ENCODE measurements around the gene SYCP3.
"Not testable (repeated sequence)": the region's sequence is repeated elsewhere in the genome, so short reads cannot be mapped to it uniquely, and the experiment has no call there.

The SYCP3 gene

DNA sequence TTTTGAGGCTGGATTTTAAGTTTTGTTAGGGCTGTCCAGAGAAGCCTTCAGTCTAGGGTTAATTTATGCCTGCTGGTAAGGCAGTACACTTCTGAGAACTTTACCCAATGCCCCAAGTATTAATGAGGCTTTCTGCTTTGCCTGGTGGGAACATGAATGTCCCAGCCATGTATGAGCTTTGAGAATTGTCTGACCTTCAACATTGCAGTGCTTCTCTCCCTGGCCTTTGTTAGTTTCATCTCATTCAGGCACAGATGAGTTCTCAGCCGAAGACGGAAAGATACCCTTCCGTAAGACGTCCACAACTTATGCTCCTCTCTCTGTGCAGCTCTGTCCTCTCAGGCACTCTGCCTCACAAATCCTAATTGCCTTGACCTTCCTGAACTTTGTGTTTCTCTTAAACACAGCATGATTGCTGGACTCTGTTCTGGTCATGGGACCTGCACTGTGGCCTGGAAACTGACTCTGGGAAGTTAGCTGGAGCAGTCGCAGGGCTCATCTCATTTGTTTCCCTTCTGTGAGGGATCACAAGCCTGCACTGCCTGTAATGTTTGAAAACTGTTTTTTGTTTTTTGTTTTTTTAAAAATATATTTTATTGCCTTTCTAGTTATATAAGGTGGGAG, 26.1 kb downstream of the SYCP3 start:
- DNase-seq (ENCODE audit: low spot score), result no peak

DNA sequence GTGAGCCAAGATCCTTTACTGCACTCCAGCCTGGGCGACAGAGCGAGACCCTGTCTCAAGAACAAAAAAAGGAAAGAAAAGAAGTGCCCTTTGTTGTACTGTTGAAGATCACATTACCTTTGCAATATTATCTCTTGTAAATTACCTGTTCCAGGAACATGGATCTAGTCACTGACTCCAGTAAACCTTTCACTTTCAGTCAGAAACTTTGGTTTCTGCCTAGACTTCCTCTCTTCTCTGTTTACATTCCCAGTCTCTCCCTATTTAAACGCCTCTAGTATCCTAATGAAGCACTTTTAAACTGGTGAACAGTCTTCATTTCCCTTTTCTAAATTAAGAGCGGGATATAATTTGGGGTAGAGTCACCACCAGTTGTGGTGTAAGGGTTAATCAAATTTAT, 29.0 kb downstream of the SYCP3 start:
- DNase-seq (ENCODE audit: low spot score), result no peak

- DNase-seq (ENCODE audit: low spot score), result no peak
Observed at GRCh38 chr12:101707131-101707782, 32.0 kb downstream of the SYCP3 start.

GRCh38 chr12:101706403-101706802, 32.9 kb downstream of the SYCP3 start:
- DNase-seq (ENCODE audit: low spot score), result no peak

DNA sequence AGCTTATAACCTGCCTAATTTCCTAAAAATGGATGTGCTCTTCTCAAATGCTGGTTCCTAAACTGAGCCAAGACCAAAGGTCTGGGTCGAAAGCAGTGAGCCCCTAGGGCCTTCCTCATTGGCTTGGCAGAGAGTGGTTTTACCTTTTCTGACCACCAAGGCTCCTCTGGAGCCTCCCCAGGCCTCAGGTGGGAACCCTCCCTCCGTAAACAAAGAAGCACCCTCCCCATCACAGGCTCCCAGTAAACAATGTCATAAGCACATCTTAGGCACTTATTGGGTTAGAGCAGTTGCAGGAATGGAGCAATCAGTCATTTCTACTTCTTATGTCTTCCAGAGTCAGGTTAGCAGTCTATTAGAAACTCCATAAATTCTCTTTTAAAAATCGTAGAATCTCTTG, 35.8 kb downstream of the SYCP3 start:
- no peak for DNase-seq (ENCODE audit: low spot score)

DNA sequence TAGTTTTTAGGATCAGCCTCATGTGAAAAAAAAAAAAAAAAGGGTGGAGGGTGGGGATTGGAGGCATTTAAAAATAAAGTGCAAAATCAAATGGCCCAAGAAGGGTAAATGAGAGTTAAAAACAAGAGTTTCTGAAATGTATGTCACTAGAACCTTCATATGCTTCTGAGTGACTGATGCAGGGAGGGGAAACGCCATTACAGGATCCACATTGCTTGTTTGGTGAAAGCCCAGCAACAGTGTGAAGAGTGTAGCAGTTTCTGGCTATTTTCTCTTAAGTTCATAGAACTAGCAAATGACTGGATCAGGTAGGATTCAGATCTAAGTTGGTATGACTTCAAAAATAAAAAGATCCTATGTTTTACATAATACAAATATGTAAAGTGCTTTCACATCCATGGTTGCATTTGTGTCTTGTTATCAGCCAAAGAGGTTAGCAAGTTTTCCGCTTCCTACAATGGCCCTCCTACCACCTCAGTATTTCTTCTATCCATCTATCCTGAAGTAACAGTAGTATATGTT, 38.9 kb downstream of the SYCP3 start:
- DNase-seq (ENCODE audit: low spot score), result no peak

DNA sequence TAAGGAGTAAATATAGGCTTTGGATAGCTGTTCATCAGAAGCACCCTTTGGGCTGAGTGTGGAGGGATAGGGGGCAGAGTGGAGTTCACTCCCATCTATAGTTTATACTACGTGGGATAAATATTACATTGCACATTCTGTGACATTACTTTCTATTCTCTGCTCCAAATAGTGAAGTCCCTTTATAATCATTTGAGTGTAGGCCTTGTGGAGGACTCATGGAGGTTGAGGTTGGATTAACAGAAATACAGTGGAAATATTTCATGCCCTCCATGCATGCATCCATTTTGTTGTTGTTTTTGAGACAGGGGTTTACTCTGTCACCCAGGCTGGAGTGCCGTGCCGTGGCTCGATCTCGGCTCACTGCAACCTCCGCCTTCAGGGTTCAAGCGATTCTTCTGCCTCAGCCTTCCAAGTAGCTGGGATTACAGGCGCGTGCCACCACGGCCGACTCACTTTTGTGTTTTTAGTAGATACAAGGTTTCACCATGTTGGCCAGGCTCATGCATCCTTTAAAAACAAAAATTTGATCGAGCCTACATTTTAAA, 40.4 kb downstream of the SYCP3 start:
- DNase-seq (ENCODE audit: low spot score), result peak; percentile 29

GRCh38 chr12:101697930-101698799, 41.1 kb downstream of the SYCP3 start:
- peak; percentile 32 for DNase-seq (ENCODE audit: low spot score)

DNA sequence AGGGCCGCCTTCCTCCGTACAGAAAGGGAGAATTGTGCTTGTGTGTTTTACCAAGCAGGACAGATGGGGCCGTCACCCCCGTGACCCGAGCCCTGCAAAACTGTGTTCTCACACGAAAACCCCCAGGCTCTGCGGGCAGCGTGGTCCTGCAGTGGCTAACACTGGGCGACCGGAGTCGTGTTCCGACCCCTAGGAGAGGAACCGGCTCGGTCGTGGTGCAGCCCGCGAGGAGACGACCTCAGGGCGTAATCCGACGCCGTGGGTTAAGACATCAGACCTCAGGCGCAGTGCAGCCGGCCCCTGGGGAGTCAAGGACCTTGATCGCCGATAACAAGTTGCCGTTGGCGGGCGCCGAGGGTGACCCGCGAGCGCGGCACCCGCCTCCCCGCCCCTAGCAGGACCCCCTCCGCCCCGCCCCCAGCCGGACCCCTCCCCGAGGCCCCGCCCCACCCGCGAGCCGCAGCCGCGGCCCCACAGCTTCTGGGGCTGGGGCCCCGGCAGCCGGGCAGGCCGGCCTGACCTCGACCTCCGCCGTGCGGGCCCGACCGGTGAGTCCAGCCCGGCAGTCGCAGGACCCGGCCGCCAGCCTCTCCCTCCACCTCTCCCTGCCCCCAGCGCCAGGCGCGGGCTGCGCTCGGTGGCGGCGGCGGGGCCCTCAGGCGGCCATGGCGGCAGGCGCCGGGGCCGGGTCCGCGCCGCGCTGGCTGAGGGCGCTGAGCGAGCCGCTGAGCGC, 41.9 kb downstream of the SYCP3 start, which contains the start of gene CHPT1:
Gene CHPT1, plus strand, starts transcription at position 444 of the 733 bp plus-strand sequence. Its CDS starts 222 bp downstream, at position 666.
- peak; percentile 28 for DNase-seq (ENCODE audit: low spot score)

DNA sequence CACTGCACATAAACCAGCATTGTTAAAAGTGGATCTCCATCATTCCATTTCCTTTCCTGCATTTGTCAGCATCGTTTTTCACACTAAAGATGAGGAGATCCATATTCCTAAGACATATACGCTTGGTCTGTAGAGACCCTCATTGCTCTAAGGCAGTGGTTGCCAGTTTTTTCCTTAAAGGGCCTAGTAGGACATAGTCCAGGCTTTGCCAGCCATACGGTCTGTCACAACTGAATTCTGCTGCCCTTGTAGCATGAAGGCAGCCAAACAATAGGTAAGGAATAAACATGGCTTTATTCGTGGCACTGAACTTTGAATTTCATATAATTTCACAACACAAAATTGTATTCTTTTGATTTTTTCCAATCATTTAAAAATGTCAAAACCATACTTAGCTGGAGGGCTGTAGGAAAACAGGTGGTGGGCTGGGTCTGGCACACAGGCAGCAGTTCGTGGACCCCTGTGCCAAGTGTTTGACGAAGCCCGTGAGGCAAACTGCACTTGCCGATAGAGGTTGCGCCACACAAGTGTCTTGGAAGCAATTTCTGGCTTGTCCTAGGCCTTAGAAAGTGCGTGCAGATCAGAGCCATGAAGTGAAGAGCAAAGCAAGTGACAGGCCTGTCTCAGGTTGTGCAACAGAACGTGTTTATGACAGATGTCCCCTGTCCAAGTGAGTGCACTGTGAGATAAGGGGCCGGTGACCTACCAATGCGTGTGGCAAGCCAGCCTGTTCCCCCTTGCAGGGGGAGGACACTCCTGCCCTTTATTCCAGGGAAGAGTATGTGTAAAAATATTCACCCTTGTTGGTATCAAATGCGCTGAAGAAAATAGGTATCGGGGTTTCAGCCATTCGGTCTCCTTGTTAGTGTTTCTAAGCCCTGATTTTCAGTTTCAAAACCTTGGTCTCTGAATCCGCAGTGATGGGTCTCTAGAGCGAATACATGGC, 42.7 kb downstream of the SYCP3 start:
- DNase-seq (ENCODE audit: low spot score), result no peak

DNA sequence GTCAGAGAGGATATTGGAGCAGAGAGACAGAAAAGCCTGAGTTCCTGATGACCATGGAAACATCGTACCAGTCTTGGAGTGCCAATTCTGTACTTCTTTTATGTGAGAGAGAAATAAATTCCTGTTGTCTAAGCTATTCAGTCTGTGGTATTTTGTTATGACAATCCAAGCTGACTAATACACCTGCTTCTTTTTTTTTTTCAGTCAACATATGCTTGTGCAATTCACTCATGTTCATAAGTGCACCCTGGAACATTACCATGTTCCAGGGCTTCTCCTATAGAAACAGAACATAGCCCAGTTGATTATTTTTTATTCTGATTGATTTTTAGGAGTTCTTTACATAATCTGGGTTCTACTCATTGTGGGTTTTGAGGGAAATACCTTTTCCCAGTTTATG, 43.6 kb downstream of the SYCP3 start:
- DNase-seq (ENCODE audit: low spot score), result no peak

DNA sequence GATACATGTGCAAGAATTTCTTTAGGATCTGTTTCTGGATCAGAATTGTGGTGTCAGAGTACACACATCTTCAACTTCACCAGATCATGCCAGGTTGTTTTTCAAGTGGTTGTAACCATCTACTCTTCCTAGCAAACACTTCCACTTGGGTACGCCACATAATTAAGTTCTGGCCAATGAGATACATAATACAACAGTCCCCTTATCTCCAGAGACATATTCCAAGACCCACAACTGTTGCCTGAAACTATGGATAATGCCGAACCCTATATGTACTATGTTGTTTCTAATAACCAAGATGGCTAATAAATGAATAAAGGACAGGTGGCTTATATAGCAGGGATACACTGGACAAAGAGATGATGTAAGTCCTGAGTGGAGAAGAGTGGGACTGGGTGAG, 44.3 kb downstream of the SYCP3 start:
- DNase-seq (ENCODE audit: low spot score), result no peak

GRCh38 chr12:101694297-101694848, 44.9 kb downstream of the SYCP3 start:
- no peak for DNase-seq (ENCODE audit: low spot score)

- DNase-seq (ENCODE audit: low spot score), result peak; percentile 32
Observed at GRCh38 chr12:101691503-101692096, 47.7 kb downstream of the SYCP3 start.

DNA sequence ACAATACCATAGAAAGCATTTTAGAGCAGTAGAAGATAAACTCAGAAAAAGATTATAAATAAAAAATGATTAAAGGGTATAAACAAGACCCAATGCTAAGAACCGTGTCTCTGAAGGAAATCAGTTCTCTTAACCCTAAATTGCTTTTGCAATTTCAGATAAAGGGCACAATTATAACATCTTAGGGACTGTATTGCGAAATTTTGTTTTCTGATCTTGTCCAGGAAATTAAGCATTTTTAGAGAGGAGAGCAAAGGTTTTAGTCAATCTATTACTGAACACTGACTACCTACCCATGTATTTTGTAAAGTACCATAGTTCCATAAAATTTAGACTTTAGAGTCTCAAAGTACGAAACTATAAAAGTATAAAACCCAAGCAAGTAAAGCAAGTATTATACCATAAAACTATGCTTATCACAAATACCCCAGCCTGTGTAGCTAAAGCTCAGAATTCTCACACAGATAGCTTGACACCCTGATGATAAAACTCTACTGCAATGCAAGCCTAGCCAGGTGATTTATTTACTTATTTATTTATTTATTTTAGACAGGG, 48.6 kb downstream of the SYCP3 start:
- no peak for DNase-seq (ENCODE audit: low spot score)

DNA sequence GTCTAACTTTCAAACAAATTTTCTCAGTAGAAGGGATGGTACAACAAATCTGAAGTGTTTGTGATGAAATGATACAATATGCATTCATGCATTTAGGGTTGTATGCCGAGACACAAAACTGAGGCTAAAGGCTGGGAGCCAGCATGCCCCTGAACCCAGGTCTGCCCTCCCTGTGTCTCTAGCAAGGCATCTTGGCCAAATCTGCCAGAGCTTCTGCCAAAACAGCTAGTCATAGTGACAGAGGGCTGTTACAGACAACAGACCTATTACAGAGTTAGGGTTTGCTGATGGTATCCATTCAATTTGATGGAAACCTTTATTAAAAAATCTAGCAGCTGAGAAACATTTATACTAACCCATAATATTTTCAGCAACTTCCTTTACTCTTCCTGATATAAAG, 53.1 kb downstream of the SYCP3 start:
- no peak for DNase-seq (ENCODE audit: low spot score)

DNA sequence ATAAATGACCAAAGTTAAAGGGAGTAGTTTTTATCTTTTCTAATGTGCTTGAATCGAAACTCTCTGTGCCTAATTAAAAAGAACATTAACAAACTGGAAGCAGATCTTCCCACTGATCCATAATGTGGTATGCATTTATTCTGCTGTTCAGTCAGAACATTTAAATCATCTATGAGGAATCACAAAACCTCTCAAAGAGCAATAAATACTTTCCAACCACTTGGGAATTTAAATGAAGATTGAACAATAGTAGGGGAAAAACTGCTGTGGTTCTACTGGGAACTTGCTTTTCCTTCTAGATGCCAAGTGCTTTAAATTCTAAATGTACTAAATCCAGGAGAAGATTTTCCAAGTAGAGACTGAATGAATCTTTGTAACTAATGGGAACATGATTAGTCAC, 54.2 kb downstream of the SYCP3 start:
- DNase-seq (ENCODE audit: low spot score), result no peak

DNA sequence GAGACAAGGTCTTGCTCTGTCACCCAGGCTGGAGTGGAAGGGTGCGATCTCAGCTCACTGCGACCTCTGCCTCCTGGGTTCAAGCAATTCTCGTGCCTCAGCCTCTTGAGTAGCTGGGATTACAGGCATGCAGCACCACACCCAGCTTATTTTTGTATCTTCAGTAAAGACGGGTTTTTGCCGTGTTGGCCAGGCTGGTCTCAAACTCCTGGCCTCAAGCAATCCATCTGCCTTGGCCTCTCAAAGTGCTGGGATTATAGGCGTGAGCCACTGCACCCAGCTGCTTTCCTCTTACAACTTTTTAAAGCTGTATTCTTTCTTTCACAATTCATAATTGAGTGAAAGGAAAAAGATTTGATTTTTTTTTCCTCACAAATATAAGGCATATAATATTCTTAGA, 57.6 kb downstream of the SYCP3 start:
- not testable (repeated sequence) for DNase-seq (ENCODE audit: low spot score)

GRCh38 chr12:101680647-101681046, 58.6 kb downstream of the SYCP3 start:
- no peak for DNase-seq (ENCODE audit: low spot score)

DNA sequence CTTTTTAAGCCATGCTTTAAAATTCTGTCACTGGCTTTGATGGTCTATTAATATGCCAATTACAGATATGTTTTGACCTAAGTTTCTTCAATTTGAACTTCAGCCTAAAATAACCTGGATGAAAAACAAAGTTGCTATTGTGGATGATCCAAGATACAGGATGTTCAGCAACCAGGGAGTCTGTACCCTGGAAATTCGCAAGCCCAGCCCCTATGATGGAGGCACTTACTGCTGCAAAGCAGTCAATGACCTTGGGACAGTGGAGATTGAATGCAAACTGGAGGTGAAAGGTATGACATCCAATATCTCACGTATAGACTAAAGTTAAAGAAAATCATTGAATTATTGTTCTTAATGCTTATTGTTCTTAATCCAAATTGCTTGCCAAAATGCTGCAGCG, 59.0 kb downstream of the SYCP3 start:
- DNase-seq (ENCODE audit: low spot score), result no peak
